CD14-positive monocyte (primary cell): ENCODE data around the gene SMAD9. TPM values are rescaled to one million over a fixed set of nuclear protein-coding genes. Genes with fewer than 3 reads are reported as not detected.

Experiments
- DNase-seq, 3 donors: peaks; one replicate each; pipeline ENCODE4 v3.0.0-alpha.2; 2011 to 2022
- H2AFZ ChIP-seq: 2 replicates; pipeline ENCODE4 v1.6.0; 2012; ENCODE audit warnings: mild to moderate bottlenecking, low read depth, low read length, inconsistent platforms; ENCODE audit not compliant: insufficient read depth, poor library complexity, severe bottlenecking
- H3K27ac ChIP-seq, 2 donors: 1 replicate in 1 of 2; 2 replicates in 1 of 2; pipeline ENCODE4 v1.5.1; 2012 to 2013; ENCODE audit warnings: low read length in 2 of 2, control low read depth in 1 of 2, inconsistent platforms in 1 of 2, low read depth in 1 of 2, mild to moderate bottlenecking in 1 of 2
- H3K27me3 ChIP-seq, 2 donors: one replicate each; pipeline versions ENCODE4 v1.6.0 to v1.6.1; 2011 to 2013; ENCODE audit warnings: low read length in 2 of 2; ENCODE audit not compliant: control insufficient read depth in 2 of 2, insufficient read depth in 2 of 2
- H3K36me3 ChIP-seq, 2 donors: replicated peaks in 1 of 2; 1 replicate in 1 of 2; 2 replicates in 1 of 2; pipeline versions ENCODE4 v1.5.1 to v1.6.1; 2012 to 2013; ENCODE audit warnings: low read length in 2 of 2, control low read depth in 1 of 2, inconsistent platforms in 1 of 2, mild to moderate bottlenecking in 1 of 2; ENCODE audit not compliant: insufficient read depth in 2 of 2, control insufficient read depth in 1 of 2
- H3K4me1 ChIP-seq, 2 donors: 1 replicate in 1 of 2; 2 replicates in 1 of 2; pipeline versions ENCODE4 v1.5.1 to v1.6.1; 2012 to 2013; ENCODE audit warnings: low read length in 2 of 2, control low read depth in 1 of 2, inconsistent platforms in 1 of 2, mild to moderate bottlenecking in 1 of 2, moderate library complexity in 1 of 2; ENCODE audit not compliant: insufficient read depth in 2 of 2, control insufficient read depth in 1 of 2
- H3K4me2 ChIP-seq: replicated peaks from 2 replicates; pipeline ENCODE3; 2012; ENCODE audit warnings: low read length, moderate library complexity, mild to moderate bottlenecking; ENCODE audit not compliant: poor library complexity, severe bottlenecking; ENCODE audit errors: extremely low read depth
- H3K4me3 ChIP-seq, 3 experiments: fragments of 200-600 bp in 1 of 3; sonication (generic) in 1 of 3; replicated peaks in 1 of 3; 1 replicate in 2 of 3; 2 replicates in 1 of 3; pipeline ENCODE4 v1.5.1; 2011 to 2013; ENCODE audit warnings: low read length in 3 of 3, mild to moderate bottlenecking in 3 of 3, control low read depth in 2 of 3, low read depth in 2 of 3, inconsistent platforms in 1 of 3, moderate library complexity in 1 of 3
- H3K79me2 ChIP-seq: 2 replicates; pipeline ENCODE4 v1.6.0; 2012; ENCODE audit warnings: mild to moderate bottlenecking, control low read depth, inconsistent platforms, low read length, moderate library complexity; ENCODE audit not compliant: insufficient read depth
- H3K9ac ChIP-seq: 2 replicates; pipeline ENCODE4 v1.6.0; 2017; ENCODE audit warnings: low read length, mild to moderate bottlenecking; ENCODE audit not compliant: insufficient read depth, poor library complexity, severe bottlenecking
- H3K9me3 ChIP-seq, 2 donors: replicated peaks in 1 of 2; 1 replicate in 1 of 2; 2 replicates in 1 of 2; pipeline versions ENCODE4 v1.5.1 to v1.6.1; 2012 to 2013; ENCODE audit warnings: low read length in 2 of 2, control low read depth in 1 of 2; ENCODE audit not compliant: control insufficient read depth in 1 of 2, insufficient read depth in 1 of 2
- H4K20me1 ChIP-seq: 2 replicates; pipeline ENCODE4 v1.6.0; 2012; ENCODE audit warnings: mild to moderate bottlenecking, low read length, control low read depth, moderate library complexity; ENCODE audit not compliant: insufficient read depth
- H3K27ac Mint-ChIP-seq, 7 donors: one replicate each; pipeline ENCODE4 v1.8.0; 2020; ENCODE audit warnings: mild to moderate bottlenecking in 7 of 7, mixed read lengths in 7 of 7, moderate library complexity in 6 of 7, inconsistent platforms in 2 of 7
- H3K27me3 Mint-ChIP-seq, 3 donors: one replicate each; pipeline ENCODE4 v1.8.0; 2021 to 2022; ENCODE audit warnings: low read depth in 3 of 3, mild to moderate bottlenecking in 3 of 3, mixed read lengths in 3 of 3, moderate library complexity in 3 of 3, inconsistent platforms in 1 of 3
- H3K36me3 Mint-ChIP-seq, 2 donors: one replicate each; pipeline ENCODE4 v1.8.0; 2020; ENCODE audit warnings: mixed read lengths in 2 of 2, inconsistent platforms in 1 of 2, mild to moderate bottlenecking in 1 of 2
- H3K4me1 Mint-ChIP-seq: one replicate; pipeline ENCODE4 v1.8.0; 2020; ENCODE audit warnings: mild to moderate bottlenecking, mixed read lengths
- H3K4me3 Mint-ChIP-seq, 2 donors: one replicate each; pipeline ENCODE4 v1.8.0; 2020; ENCODE audit warnings: mild to moderate bottlenecking in 2 of 2, mixed read lengths in 2 of 2, moderate library complexity in 1 of 2
- H3K9me3 Mint-ChIP-seq, 7 donors: one replicate each; pipeline ENCODE4 v1.8.0; 2020 to 2022; ENCODE audit warnings: mixed read lengths in 7 of 7, mild to moderate bottlenecking in 6 of 7, moderate library complexity in 6 of 7, inconsistent platforms in 2 of 7
- CTCF ChIP-seq: fragments of 200-600 bp; IDR thresholded peaks from one replicate; pipeline ENCODE4 v1.8.0; 2022; ENCODE audit warnings: antibody characterized with exemption, mild to moderate bottlenecking
- WGBS: methylation state at CpG from one replicate; pipeline ENCODE4 v1.1.5; 2013; ENCODE audit warnings: missing lambda C conversion rate; ENCODE audit not compliant: insufficient coverage; 5-methylcytosine and 5-hydroxymethylcytosine counted together
- intact Hi-C, 2 donors: fragments of 100-400 bp; cut with micrococcal nuclease; formaldehyde crosslinking; loops; one replicate each; pipeline versions ENCODE4 v1.15.0 to v1.15.1; 2023
- polyA plus RNA-seq, 3 donors: library from polyadenylated mRNA; depleted of rRNA in 1 of 3; unstranded in 2 of 3; stranded (reverse) in 1 of 3; fragments of 300-500 nt in 2 of 3; fragments of >200 nt in 1 of 3; fragmentation: Illumina TruSeq in 2 of 3; gene quantifications; 1 replicate in 2 of 3; 2 replicates in 1 of 3; pipeline ENCODE4 v1.2.3, GENCODE V29; 2012 to 2021

The SMAD9 gene
- polyA plus RNA-seq, 3 donors = not detected

GRCh38 chr13:36882829-36883390 is 37.1 kb downstream of the SMAD9 start:
- Mint-ChIP-seq H3K4me1 (no peaks in the 10 kb centered on the region), H3K27me3 (peaks cover 2 to 5% (median 3%) of the 10 kb centered on the region in 3 donors), H3K36me3 (no peaks in the 10 kb centered on the region), H3K27ac (no peak overlapping the region), H3K4me3 (no peak overlapping the region), H3K9me3 (peaks cover 9 to 14% (median 11%) of the 10 kb centered on the region in 7 donors)
- H3K4me3 ChIP-seq = no peak overlapping the region
- no peak overlapping the region for H3K27ac ChIP-seq
- H3K79me2 ChIP-seq = no peaks in the 10 kb centered on the region
- H3K9me3 ChIP-seq = peaks cover 6 to 8% of the 10 kb centered on the region in 2 donors
- TF ChIP-seq CTCF = no peak
- intact Hi-C loops = no loop called here
- no peaks in the 10 kb centered on the region for H3K36me3 ChIP-seq
- WGBS = 100% methylated on average over 2 of the region's 6 CpGs
- DNase-seq = no peak
- H3K4me1 ChIP-seq = no peaks in the 10 kb centered on the region
- H3K27me3 ChIP-seq = no peaks in the 10 kb centered on the region
- no peak overlapping the region for H2AFZ ChIP-seq
- H3K4me2 ChIP-seq = no peak overlapping the region
- H3K9ac ChIP-seq = no peak overlapping the region
- no peaks in the 10 kb centered on the region for H4K20me1 ChIP-seq

- H3K4me1 ChIP-seq = no peaks in the 10 kb centered on the region
- no peak for TF ChIP-seq CTCF
- H3K79me2 ChIP-seq = no peaks in the 10 kb centered on the region
- no peak overlapping the region for H3K27ac ChIP-seq
- no peak overlapping the region for H3K4me2 ChIP-seq
- H3K4me1 Mint-ChIP-seq = no peaks in the 10 kb centered on the region
- intact Hi-C loops = no loop called here
- no peaks in the 10 kb centered on the region for H3K27me3 ChIP-seq
- H3K9me3 ChIP-seq = no peaks in the 10 kb centered on the region
- H2AFZ ChIP-seq = no peak overlapping the region
- no peaks in the 10 kb centered on the region for H3K36me3 Mint-ChIP-seq
- H3K9me3 Mint-ChIP-seq = no peaks in the 10 kb centered on the region
- no peak overlapping the region for H3K4me3 Mint-ChIP-seq
- H3K27ac Mint-ChIP-seq = no peak overlapping the region
- no peak overlapping the region for H3K4me3 ChIP-seq
- no peaks in the 10 kb centered on the region for H4K20me1 ChIP-seq
- no CpG with 5 or more reads among the region's 2 CpGs for WGBS
- peaks cover 0 to 3% (median 0%) of the 10 kb centered on the region in 3 donors for H3K27me3 Mint-ChIP-seq
- H3K9ac ChIP-seq = no peak overlapping the region
- DNase-seq = no peak
- H3K36me3 ChIP-seq = no peaks in the 10 kb centered on the region
Observed at GRCh38 chr13:36880961-36881360, 39.1 kb downstream of the SMAD9 start.
